Urinary bladder (tissue), 4 donors: ENCODE measurements around the gene PEAR1. TPM values are rescaled to one million over a fixed set of nuclear protein-coding genes. Genes with fewer than 3 reads are reported as not detected.

Experiments used
- DNase-seq: peaks from one replicate; pipeline ENCODE4 v3.0.0-alpha.2; 2015; ENCODE audit errors: extremely low spot score
- H3K27ac ChIP-seq: one replicate; pipeline ENCODE4 v1.5.1; 2013; ENCODE audit warnings: low read depth, mild to moderate bottlenecking, moderate library complexity
- H3K36me3 ChIP-seq: one replicate; pipeline ENCODE4 v1.6.1; 2013; ENCODE audit warnings: mild to moderate bottlenecking, moderate library complexity; ENCODE audit not compliant: insufficient read depth
- H3K4me1 ChIP-seq: one replicate; pipeline ENCODE4 v1.6.1; 2013; ENCODE audit warnings: mild to moderate bottlenecking, moderate library complexity; ENCODE audit not compliant: insufficient read depth
- H3K4me3 ChIP-seq: one replicate; pipeline ENCODE4 v1.5.1; 2013; ENCODE audit warnings: low read depth, low read length
- WGBS: extraction: QIAGEN DNeasy Blood & Tissue Kit; methylation state at CpG from one replicate; pipeline ENCODE4 v1.1.7; 2013; 5-methylcytosine and 5-hydroxymethylcytosine counted together
- polyA plus RNA-seq: library from polyadenylated mRNA; stranded (reverse); fragments of 200-250 nt; gene quantifications from one replicate; pipeline ENCODE4 v1.2.3, GENCODE V29; 2013
- total RNA-seq: library from RNA; depleted of rRNA; stranded (reverse); fragments of >200 nt; gene quantifications from one replicate; pipeline ENCODE4 v1.2.3, GENCODE V29; 2014
- donor health status: healthy with polysubstance abuse.
- donor health status: healthy.

Gene PEAR1
- total and polyA plus RNA-seq, 2 donors: 9.3 to 13.1 TPM

DNA sequence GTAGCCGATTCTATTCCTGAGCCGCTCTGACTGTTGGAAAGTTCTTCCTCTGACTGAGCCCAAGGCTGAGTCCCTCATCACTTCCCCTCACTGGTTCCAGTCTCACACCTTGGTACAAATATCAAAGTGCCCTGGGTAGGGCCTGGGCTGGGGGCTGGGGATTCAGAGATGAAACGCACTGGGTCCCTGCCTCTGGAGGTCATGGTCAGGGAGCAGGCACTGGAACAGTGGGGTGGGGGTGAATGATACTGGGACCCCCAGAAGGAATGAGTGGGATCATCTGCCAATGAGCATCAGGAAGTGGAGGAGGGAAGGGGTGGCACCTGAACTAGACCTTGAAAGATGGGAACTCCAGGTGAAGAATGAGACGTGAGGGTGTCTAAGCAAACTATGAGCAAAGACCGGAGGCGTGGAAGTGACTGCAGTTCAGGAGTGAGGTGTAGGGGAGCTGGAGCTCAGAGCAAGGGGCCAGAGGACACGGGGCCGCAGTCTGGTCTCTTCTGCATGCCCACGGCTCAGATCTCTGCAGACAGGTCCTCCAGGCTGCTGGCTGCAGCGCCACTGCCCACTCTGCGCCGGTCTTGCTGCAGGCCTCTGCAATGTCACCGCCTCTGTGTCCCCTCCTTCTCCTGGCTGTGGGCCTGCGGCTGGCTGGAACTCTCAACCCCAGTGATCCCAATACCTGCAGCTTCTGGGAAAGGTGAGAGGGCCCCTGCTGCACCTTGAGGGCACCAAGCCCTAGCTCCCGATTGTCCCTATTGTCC lies 10.0 kb downstream of the PEAR1 start:
- Histone ChIP-seq H3K4me1 (no peaks in the 10 kb centered on the region), H3K4me3 (no peak overlapping the region), H3K27ac (no peak overlapping the region), H3K36me3 (no peaks in the 10 kb centered on the region)
- no peak for DNase-seq
- WGBS: 76% methylated on average over 15 of the region's 15 CpGs

DNA sequence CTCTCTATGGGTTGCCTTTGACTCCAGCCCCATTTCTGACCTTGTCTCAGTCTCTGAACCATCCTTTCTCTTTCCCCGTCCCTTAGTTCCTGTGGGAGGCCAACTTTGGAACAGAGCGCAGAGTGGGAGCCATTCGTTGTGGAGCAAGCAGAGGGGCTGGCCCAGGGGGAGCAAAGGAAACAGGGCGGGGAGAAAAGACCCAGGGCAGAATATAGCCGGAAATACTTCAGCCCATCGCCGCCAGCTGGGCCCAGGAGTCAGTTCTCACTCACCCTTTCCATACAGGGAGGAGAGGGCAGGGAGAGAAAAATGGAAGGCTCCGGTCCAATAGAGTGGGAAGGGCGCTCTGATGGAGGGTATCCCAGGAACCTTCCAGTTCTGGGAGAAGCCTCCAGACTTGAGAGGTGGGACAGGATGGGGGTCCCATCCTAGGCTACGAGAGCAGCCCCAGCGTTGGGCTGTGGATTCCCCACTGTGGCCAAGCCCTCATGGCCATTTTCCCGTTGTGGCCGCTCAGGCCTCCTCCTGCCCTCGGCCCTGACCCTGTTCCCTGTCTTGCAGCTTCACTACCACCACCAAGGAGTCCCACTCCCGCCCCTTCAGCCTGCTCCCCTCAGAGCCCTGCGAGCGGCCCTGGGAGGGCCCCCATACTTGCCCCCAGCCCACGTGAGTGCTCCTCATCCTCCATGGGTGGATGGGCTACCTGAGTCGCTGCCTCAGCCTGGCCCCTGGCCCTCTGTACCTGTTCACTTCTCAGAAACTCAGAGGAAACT lies 10.9 kb downstream of the PEAR1 start:
- Histone ChIP-seq H3K27ac (no peak overlapping the region), H3K4me1 (no peaks in the 10 kb centered on the region)
- DNase-seq: no peak

DNA sequence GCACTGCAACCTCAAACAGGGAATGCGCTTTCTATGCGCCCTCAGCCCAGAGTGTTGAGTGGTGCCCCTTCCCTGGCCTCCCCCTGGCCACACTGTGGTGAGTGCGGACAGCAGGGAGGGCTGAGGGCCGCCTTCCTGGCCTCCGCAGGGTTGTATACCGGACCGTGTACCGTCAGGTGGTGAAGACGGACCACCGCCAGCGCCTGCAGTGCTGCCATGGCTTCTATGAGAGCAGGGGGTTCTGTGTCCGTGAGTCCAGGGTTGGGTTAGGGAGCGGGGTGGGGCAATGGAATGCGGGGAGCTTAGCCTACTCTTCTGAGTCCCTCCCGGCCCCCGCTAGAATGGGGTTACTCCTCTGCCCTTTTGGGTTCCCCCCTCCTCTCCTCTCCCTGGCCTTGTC lies 11.7 kb downstream of the PEAR1 start:
- Histone ChIP-seq H3K27ac (no peak overlapping the region), H3K4me3 (no peak overlapping the region), H3K4me1 (no peaks in the 10 kb centered on the region), H3K36me3 (no peaks in the 10 kb centered on the region)
- no peak for DNase-seq
- 87% methylated on average over 16 of the region's 16 CpGs for WGBS

More for the DNA sequence above, 10.9 kb downstream of the PEAR1 start:
- WGBS: 69% methylated on average over 19 of the region's 19 CpGs
- H3K36me3 ChIP-seq: no peaks in the 10 kb centered on the region
- no peak overlapping the region for H3K4me3 ChIP-seq

GRCh38 chr1:156905651-156906050 lies 12.1 kb downstream of the PEAR1 start:
- Histone ChIP-seq H3K4me3 (no peak overlapping the region), H3K27ac (no peak overlapping the region), H3K4me1 (no peaks in the 10 kb centered on the region), H3K36me3 (no peaks in the 10 kb centered on the region)
- no peak for DNase-seq
- WGBS: 72% methylated on average over 4 of the region's 4 CpGs

GRCh38 chr1:156906206-156906906 lies 12.8 kb downstream of the PEAR1 start:
- Histone ChIP-seq H3K4me3 (no peak overlapping the region), H3K36me3 (no peaks in the 10 kb centered on the region), H3K27ac (no peak overlapping the region), H3K4me1 (no peaks in the 10 kb centered on the region)
- 94% methylated on average over 16 of the region's 16 CpGs for WGBS
- no peak for DNase-seq

DNA sequence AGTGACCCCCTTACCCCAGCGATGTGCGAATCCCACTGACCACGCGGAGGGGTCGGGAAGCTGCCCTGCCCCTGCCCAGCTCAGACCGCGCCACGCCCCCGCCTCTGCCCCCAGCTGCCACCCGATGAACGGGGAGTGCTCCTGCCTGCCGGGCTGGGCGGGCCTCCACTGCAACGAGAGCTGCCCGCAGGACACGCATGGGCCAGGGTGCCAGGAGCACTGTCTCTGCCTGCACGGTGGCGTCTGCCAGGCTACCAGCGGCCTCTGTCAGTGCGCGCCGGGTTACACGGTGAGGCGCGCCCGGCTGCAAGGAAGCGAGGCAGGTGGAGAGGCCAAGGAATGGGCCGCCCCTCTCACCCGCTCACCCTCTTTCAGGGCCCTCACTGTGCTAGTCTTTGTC lies 15.0 kb downstream of the PEAR1 start:
- Histone ChIP-seq H3K27ac (no peak overlapping the region), H3K4me3 (no peak overlapping the region), H3K36me3 (no peaks in the 10 kb centered on the region), H3K4me1 (no peaks in the 10 kb centered on the region)
- DNase-seq: no peak
- 75% methylated on average over 29 of the region's 29 CpGs for WGBS

DNA sequence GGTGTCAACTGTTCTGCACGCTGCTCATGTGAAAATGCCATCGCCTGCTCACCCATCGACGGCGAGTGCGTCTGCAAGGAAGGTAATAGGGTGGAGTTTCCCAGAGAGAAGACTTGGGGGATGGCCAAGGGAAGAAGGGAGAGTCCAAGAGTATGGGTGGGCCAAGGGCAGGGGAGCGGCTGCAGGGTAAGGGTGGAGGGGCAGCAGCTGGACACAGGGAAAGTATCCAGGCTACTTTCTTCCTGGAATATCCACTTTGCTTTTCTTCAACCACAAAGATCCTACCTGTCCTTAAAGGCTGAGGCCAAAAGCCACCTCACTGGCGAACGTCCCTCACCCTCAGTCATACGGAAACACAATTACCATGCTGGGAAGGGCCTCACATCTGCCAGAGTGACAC lies 15.4 kb downstream of the PEAR1 start:
- no peaks in the 10 kb centered on the region for H3K4me1 ChIP-seq
- H3K27ac ChIP-seq: no peak overlapping the region
- 65% methylated on average over 10 of the region's 10 CpGs for WGBS
- H3K4me3 ChIP-seq: no peak overlapping the region
- no peaks in the 10 kb centered on the region for H3K36me3 ChIP-seq
- no peak for DNase-seq

- H3K27ac ChIP-seq: no peak overlapping the region
- 82% methylated on average over 5 of the region's 5 CpGs for WGBS
- no peaks in the 10 kb centered on the region for H3K4me1 ChIP-seq
- no peak overlapping the region for H3K4me3 ChIP-seq
- no peak for DNase-seq
- no peaks in the 10 kb centered on the region for H3K36me3 ChIP-seq
Observed at GRCh38 chr1:156909671-156910070, 16.2 kb downstream of the PEAR1 start.

GRCh38 chr1:156910309-156910782 lies 16.8 kb downstream of the PEAR1 start:
- Histone ChIP-seq H3K4me3 (no peak overlapping the region), H3K4me1 (no peaks in the 10 kb centered on the region), H3K27ac (no peak overlapping the region), H3K36me3 (no peaks in the 10 kb centered on the region)
- no peak for DNase-seq
- 49% methylated on average over 18 of the region's 18 CpGs for WGBS

DNA sequence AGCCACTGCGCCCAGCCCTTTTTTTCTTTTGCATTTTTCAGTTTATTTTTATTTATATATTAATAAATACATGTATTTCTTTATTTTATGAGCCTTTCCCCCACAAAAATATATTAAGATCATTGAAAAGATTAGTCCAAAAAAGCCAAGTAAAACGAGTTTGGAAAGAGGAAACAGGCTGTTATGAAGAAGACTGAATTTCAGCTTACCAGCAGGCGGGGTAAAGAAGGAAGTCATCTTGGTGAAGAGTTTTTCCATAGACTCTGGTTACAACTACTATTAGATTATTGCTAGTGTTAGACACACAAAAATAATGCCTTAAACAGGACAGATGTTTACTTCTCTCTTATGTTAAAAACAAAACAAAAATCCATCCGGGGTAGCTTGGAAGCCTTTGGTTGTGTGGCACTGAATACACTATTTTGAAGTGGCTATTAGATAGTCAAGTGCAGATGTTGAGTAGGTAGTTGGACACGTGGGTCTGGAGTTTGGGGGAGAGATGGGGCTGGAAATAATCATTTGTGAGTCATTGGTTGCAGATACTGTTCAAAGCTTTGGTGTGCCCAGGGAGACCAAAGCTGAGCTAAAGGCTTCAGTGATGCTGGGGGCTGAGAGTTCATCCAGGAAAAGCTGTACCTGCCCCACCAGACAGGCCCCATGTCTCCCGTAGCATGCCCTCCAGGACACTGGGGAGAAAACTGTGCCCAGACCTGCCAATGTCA lies 18.2 kb downstream of the PEAR1 start:
- WGBS: 76% methylated on average over 6 of the region's 6 CpGs
- Histone ChIP-seq H3K27ac (no peak overlapping the region), H3K4me3 (no peak overlapping the region), H3K36me3 (no peaks in the 10 kb centered on the region), H3K4me1 (no peaks in the 10 kb centered on the region)
- DNase-seq: no peak

DNA sequence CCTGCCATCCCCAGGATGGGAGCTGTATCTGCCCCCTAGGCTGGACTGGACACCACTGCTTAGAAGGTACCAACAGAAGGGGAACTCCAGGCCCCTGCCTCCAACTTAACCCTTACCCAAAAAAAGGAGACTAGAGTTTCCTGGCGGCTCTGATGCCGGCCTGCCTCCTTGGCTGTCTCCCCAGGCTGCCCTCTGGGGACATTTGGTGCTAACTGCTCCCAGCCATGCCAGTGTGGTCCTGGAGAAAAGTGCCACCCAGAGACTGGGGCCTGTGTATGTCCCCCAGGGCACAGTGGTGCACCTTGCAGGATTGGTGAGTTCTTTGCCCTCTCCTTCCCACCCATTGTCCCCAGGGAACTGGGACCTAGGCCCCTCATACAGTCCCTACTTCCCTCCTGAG lies 18.8 kb downstream of the PEAR1 start:
- Histone ChIP-seq H3K4me1 (no peaks in the 10 kb centered on the region), H3K4me3 (no peak overlapping the region), H3K27ac (no peak overlapping the region), H3K36me3 (no peaks in the 10 kb centered on the region)
- no peak for DNase-seq
- 72% methylated on average over 2 of the region's 2 CpGs for WGBS

DNA sequence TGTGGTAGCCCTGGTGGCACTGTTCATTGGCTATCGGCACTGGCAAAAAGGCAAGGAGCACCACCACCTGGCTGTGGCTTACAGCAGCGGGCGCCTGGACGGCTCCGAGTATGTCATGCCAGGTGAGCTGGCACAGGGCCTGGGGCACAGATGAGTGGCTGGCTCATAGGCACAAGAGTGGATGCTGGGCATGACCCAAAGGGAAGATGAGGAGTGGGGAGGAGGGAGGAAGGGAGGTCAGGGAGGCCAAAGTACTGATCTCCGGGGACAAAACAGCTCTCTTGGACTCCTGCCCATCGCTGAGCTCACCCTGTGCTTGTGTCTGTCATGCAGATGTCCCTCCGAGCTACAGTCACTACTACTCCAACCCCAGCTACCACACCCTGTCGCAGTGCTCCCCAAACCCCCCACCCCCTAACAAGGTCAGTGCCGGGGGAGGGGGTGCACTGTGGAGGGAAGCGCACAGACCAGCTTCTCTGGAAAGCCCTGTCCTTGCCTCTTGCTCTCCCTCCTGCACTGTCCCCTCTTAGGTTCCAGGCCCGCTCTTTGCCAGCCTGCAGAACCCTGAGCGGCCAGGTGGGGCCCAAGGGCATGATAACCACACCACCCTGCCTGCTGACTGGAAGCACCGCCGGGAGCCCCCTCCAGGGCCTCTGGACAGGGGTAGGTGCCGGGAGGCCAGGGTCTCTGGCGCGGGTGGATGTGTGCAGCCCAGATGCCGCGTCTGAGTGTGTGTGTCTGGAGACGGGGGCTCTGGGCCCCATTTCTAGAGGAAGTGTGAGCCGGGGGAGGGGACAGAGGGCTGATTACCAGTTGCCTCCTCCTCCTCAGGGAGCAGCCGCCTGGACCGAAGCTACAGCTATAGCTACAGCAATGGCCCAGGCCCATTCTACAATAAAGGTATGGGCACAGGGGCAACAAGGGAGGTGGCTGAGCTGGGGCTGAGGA lies 19.6 kb downstream of the PEAR1 start:
- WGBS: 61% methylated on average over 24 of the region's 24 CpGs
- H3K36me3 ChIP-seq: no peaks in the 10 kb centered on the region
- no peak overlapping the region for H3K27ac ChIP-seq
- no peaks in the 10 kb centered on the region for H3K4me1 ChIP-seq
- DNase-seq: no peak
- H3K4me3 ChIP-seq: no peak overlapping the region
